ENCODE data around the gene AP1S3.
"Not testable (repeated sequence)": the region's sequence is repeated elsewhere in the genome, so short reads cannot be mapped to it uniquely, and the experiment has no call there.

Gene AP1S3

DNA sequence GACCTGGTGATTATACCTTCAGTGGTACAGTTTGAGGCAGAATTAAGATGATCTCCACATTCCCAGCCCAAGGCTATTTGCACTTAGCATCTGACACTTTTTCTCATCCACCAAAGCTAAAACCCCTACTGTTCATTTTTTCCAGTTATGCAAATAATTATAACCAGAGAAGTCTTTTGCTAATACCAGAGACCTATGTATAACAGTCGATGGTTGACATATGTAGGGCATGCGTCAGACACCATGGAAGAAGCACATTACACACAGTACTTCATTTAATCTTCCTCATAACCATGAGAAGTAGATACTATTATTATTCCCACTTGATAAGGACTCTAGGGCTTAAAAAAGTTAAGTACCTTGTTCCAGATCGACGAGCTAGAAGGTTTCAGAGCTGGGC is 36.5 kb downstream of the AP1S3 start:
- no peaks in the 10 kb centered on the region for H3K27me3 ChIP-seq
- H3K36me3 ChIP-seq, result no peaks in the 10 kb centered on the region
- no peaks in the 10 kb centered on the region for H3K4me1 ChIP-seq (ENCODE audit: control insufficient read depth in 1 of 2, insufficient read depth in 1 of 2, low read depth in 1 of 2, low read length in 1 of 2)
- no peaks in the 10 kb centered on the region for H3K9me3 ChIP-seq
- TF ChIP-seq, protein P1, sequence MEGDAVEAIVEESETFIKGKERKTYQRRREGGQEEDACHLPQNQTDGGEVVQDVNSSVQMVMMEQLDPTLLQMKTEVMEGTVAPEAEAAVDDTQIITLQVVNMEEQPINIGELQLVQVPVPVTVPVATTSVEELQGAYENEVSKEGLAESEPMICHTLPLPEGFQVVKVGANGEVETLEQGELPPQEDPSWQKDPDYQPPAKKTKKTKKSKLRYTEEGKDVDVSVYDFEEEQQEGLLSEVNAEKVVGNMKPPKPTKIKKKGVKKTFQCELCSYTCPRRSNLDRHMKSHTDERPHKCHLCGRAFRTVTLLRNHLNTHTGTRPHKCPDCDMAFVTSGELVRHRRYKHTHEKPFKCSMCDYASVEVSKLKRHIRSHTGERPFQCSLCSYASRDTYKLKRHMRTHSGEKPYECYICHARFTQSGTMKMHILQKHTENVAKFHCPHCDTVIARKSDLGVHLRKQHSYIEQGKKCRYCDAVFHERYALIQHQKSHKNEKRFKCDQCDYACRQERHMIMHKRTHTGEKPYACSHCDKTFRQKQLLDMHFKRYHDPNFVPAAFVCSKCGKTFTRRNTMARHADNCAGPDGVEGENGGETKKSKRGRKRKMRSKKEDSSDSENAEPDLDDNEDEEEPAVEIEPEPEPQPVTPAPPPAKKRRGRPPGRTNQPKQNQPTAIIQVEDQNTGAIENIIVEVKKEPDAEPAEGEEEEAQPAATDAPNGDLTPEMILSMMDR (IDR thresholded peaks at IDR 0.05), result no peak
- no peak overlapping the region for H3K27ac ChIP-seq
- no peak overlapping the region for H3K4me3 ChIP-seq (ENCODE audit: low read depth in 1 of 2, low read length in 1 of 2)

DNA sequence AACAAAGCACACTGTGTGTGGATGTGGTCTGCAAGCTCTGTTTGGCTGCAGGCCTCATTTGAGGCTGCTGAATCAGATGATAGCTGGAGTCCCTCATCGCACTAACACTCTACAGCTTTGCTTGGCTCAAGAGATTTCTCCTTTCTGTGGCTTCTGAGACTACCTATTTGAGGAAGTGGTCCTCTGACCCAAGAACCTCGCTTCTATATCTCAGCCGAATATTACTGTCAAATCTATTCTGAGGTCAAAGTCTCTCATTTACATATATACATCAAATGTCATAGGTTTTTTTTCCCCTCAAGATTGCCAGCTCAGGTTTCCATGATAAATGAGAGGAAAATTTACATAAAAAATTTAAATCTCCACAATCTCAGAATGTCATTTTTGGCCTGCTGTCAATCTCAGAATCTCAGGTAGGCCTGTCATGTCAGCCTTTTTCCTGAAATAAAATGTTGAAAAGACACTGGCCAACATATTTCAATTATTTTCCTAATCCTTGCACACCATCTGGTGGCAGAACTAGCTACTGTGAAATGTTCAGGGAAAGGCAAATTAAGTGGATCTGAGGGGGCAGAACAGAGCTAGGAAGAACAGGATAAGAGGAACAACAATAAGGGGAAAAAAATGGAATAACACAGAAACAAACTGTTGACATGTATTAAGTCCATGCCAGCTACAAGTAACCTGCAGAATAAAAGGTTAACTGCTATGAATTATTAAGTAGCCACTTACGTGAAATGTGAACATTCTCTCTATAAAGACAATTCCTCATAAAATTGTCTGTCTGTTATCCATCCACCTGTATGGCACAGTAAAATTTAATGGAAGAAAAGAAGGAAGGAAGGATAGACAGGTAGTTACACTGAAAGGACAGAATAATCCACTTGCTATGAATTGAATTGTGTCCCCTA is 39.3 kb downstream of the AP1S3 start:
- Histone ChIP-seq H3K27me3 (no peaks in the 10 kb centered on the region), H3K9me3 (no peaks in the 10 kb centered on the region), H3K4me3 (ENCODE audit: low read depth in 1 of 2, low read length in 1 of 2) (no peak overlapping the region), H3K36me3 (no peaks in the 10 kb centered on the region), H3K27ac (no peak overlapping the region), H3K4me1 (ENCODE audit: control insufficient read depth in 1 of 2, insufficient read depth in 1 of 2, low read depth in 1 of 2, low read length in 1 of 2) (no peaks in the 10 kb centered on the region)
- TF ChIP-seq, protein P1 (IDR thresholded peaks at IDR 0.05), result no peak

DNA sequence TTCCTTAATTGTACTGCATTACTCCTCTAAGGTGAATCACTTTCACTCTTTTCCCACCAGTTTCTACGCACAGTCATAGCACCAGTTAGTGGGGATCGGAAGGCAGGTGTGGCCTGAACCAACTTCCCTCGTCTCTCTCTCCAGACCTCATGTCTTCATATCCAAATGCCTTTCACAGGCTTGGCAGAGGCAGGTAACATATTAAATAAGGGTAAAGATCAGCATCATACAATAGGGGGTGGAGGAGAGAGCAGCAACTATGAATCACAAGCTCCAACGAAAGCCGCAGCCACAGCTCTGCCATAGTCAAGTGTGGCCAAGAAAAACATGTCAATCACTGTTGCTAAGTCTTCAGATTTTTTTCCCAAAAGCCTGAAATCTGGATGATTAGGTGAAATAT is 40.3 kb downstream of the AP1S3 start:
- Histone ChIP-seq H3K4me1 (ENCODE audit: control insufficient read depth in 1 of 2, insufficient read depth in 1 of 2, low read depth in 1 of 2, low read length in 1 of 2) (no peaks in the 10 kb centered on the region), H3K27ac (no peak overlapping the region)

DNA sequence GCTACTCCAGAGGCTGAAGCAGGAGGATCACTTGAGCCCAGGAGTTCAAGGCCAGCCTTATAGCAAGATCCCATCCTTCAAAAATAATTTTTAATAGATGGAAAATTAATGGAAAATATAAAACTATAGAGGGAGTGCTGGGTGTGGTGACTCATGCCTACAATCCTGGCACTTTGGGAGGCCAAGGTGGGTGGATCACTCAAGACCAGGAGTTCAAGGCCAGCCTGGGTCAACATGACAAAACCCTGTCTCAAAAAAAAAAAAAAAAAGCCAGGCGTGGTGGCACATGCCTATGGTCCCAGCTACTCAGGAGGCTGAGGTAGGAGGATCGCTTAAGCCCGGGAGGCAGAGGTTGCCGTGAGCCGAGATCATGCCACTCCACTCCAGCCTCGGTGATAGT is 48.0 kb downstream of the AP1S3 start:
- Histone ChIP-seq H3K4me3 (ENCODE audit: low read depth in 1 of 2, low read length in 1 of 2) (no peak overlapping the region), H3K27ac (no peak overlapping the region), H3K4me1 (ENCODE audit: control insufficient read depth in 1 of 2, insufficient read depth in 1 of 2, low read depth in 1 of 2, low read length in 1 of 2) (no peaks in the 10 kb centered on the region), H3K27me3 (no peaks in the 10 kb centered on the region), H3K9me3 (no peaks in the 10 kb centered on the region), H3K36me3 (no peaks in the 10 kb centered on the region)
- TF ChIP-seq, protein P1 (IDR thresholded peaks at IDR 0.05), result no peak

More for the DNA sequence above, 40.3 kb downstream of the AP1S3 start:
- Histone ChIP-seq H3K4me3 (ENCODE audit: low read depth in 1 of 2, low read length in 1 of 2) (no peak overlapping the region), H3K27me3 (no peaks in the 10 kb centered on the region), H3K36me3 (no peaks in the 10 kb centered on the region), H3K9me3 (no peaks in the 10 kb centered on the region)
- TF ChIP-seq, protein P1 (IDR thresholded peaks at IDR 0.05), result no peak

DNA sequence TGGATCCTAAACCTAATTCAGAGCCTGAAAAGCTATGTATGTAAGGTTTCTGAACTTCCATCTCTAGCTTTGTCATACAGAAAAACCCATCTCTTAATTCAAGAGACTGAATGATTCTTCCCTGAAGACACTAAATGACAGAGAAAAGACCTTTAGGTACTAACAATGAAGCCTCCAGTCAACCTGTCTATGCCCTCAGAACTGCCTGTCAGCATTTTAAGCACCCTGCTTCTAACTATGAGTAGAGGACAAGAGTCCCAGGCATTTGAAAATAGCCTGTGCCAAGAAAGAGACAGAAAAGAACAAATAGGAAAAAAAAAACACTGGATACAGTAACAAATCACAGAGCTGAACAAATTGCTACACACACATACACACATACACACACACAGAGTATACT is 48.6 kb downstream of the AP1S3 start:
- Histone ChIP-seq H3K27me3 (no peaks in the 10 kb centered on the region), H3K36me3 (no peaks in the 10 kb centered on the region), H3K27ac (no peak overlapping the region), H3K9me3 (no peaks in the 10 kb centered on the region), H3K4me3 (ENCODE audit: low read depth in 1 of 2, low read length in 1 of 2) (no peak overlapping the region), H3K4me1 (ENCODE audit: control insufficient read depth in 1 of 2, insufficient read depth in 1 of 2, low read depth in 1 of 2, low read length in 1 of 2) (no peaks in the 10 kb centered on the region)
- TF ChIP-seq, protein P1 (IDR thresholded peaks at IDR 0.05), result no peak

DNA sequence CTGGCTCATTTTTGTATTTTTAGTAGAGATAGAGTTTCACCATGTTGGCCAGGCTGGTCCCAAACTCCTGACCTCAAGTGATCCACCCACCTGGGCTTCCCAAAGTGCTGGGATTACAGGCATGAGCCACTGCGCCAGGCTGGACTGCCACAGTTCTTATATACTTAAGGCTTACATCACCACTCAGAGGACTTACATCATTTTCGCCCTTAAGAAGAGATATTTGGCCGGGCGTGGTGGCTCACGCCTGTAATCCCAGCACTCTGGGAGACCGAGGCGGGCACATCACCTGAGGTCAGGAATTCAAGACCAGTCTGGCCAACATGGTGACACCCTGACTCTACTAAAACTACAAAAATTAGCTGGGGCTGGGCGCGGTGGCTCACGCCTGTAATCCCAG is 49.3 kb downstream of the AP1S3 start:
- H3K36me3 ChIP-seq; H3K27ac ChIP-seq; H3K4me1 ChIP-seq (ENCODE audit: control insufficient read depth in 1 of 2, insufficient read depth in 1 of 2, low read depth in 1 of 2, low read length in 1 of 2); H3K27me3 ChIP-seq; H3K9me3 ChIP-seq; H3K4me3 ChIP-seq (ENCODE audit: low read depth in 1 of 2, low read length in 1 of 2): not testable (repeated sequence)

Measured in neutrophil (primary cell).